Ovary (tissue), 3 donors: ENCODE measurements around the gene KCNJ6.

Experiments used
- CTCF ChIP-seq, 3 donors: fragments of 450-650 bp in 2 of 3; fragments of 200-600 bp in 1 of 3; IDR thresholded peaks; one replicate each; pipeline versions ENCODE4 v1.5.1 to v1.8.0; 2016 to 2022; ENCODE audit warnings: antibody characterized with exemption in 3 of 3, mild to moderate bottlenecking in 1 of 3
- EP300 ChIP-seq: sonication (generic); formaldehyde crosslinking; IDR thresholded peaks from one replicate; pipeline ENCODE4 v1.6.1; 2017; ENCODE audit warnings: antibody characterized with exemption
- POLR2A ChIP-seq: fragments of 450-650 bp; IDR thresholded peaks from one replicate; pipeline ENCODE4 v1.6.1; 2017; ENCODE audit warnings: antibody characterized with exemption, mild to moderate bottlenecking, moderate library complexity
- donor health status: DM: no; HTN: no; CAD: no.

- TF ChIP-seq CTCF (IDR thresholded peaks at IDR 0.05) (no peak), POLR2A (no peak), EP300 (no peak)
Measured at GRCh38 chr21:37568916-37569315, 347.3 kb downstream of the KCNJ6 start.
